Body of pancreas (tissue), 4 donors: ENCODE data around the gene POLR1A. TPM values are rescaled to one million over a fixed set of nuclear protein-coding genes. Genes with fewer than 3 reads are reported as not detected.
A peak's percentile ranks its signal among the peaks of the same experiment; 100 is the strongest.

Experiments
- ATAC-seq: fragments of 150-250 bp; one replicate; pipeline ENCODE4 v1.9.1; 2016
- DNase-seq, 4 donors: peaks; one replicate each; pipeline ENCODE4 v3.0.0-alpha.2; 2019
- H3K27ac ChIP-seq, 4 donors: fragments of 200-600 bp; sonication (generic); 1 replicate in 3 of 4; 2 replicates in 1 of 4; pipeline versions ENCODE4 v1.5.1 to v1.6.1; 2016 to 2019; ENCODE audit warnings: mild to moderate bottlenecking in 1 of 4, mixed read lengths in 1 of 4, moderate library complexity in 1 of 4
- H3K27me3 ChIP-seq, 2 donors: fragments of 200-600 bp; sonication (generic); one replicate each; pipeline ENCODE4 v1.6.0; 2016; ENCODE audit warnings: mild to moderate bottlenecking in 1 of 2
- H3K36me3 ChIP-seq, 2 donors: fragments of 200-600 bp; sonication (generic); replicated peaks in 1 of 2; 2 replicates each; pipeline ENCODE4 v1.5.1; 2016; ENCODE audit warnings: low read depth in 2 of 2; ENCODE audit not compliant: insufficient read depth in 1 of 2
- H3K4me1 ChIP-seq: fragments of 200-600 bp; sonication (generic); one replicate; pipeline ENCODE4 v1.6.0; 2016
- H3K4me3 ChIP-seq, 2 donors: fragments of 200-600 bp; sonication (generic); 1 replicate in 1 of 2; 2 replicates in 1 of 2; pipeline ENCODE4 v1.5.1; 2016 to 2019
- H3K9me3 ChIP-seq, 3 donors: fragments of 200-600 bp; sonication (generic); 1 replicate in 2 of 3; 2 replicates in 1 of 3; pipeline ENCODE4 v1.5.1; 2016
- CTCF ChIP-seq, 7 experiments: fragments of 450-650 bp in 4 of 7; fragments of 200-600 bp in 3 of 7; sonication (generic) in 3 of 7; IDR thresholded peaks; one replicate each; pipeline ENCODE4 v1.5.1; 2016 to 2019; ENCODE audit warnings: antibody characterized with exemption in 7 of 7
- POLR2A ChIP-seq, 3 donors: fragments of 450-650 bp; IDR thresholded peaks; one replicate each; pipeline ENCODE4 v1.6.1; 2016; ENCODE audit warnings: antibody characterized with exemption in 3 of 3, mild to moderate bottlenecking in 2 of 3
- WGBS, 2 donors: methylation state at CpG; one replicate each; pipeline ENCODE4 v1.1.5; 2017; 5-methylcytosine and 5-hydroxymethylcytosine counted together
- intact Hi-C: fragments of 100-400 bp; cut with DNase I; formaldehyde crosslinking; loops from one replicate; pipeline ENCODE4 v1.15.1; 2023
- total RNA-seq, 2 donors: library from RNA; depleted of rRNA; stranded (reverse); fragments of >200 nt; gene quantifications; one replicate each; pipeline ENCODE4 v1.1.0, GENCODE V29; 2016

Gene POLR1A
- total RNA-seq, 2 donors from 2014 or later: 18.7 to 36.6 TPM

GRCh38 chr2:86038291-86039081 lies 67.2 kb downstream of the POLR1A start:
- Histone ChIP-seq H3K27me3 (no peaks in the 10 kb centered on the region), H3K27ac (peak overlapping the region; percentile 30 to 94 (median 91)), H3K9me3 (no peaks in the 10 kb centered on the region), H3K4me1 (peaks cover 38% of the 10 kb centered on the region), H3K36me3 (peaks cover 0 to 3% of the 10 kb centered on the region in 2 donors), H3K4me3 (no peak overlapping the region)
- ATAC-seq (no peak), DNase-seq (peak in 1 of 4 donors; percentile 52)
- TF ChIP-seq POLR2A (IDR thresholded peaks at IDR 0.05) (no peak), CTCF (IDR thresholded peaks at IDR 0.05) (no peak)
- WGBS, 2 donors: 66 to 70% methylated on average over 12 of the region's 12 CpGs
- intact Hi-C loops: no loop called here

- no peak for ATAC-seq
- no peak for TF ChIP-seq POLR2A (IDR thresholded peaks at IDR 0.05)
- no peak for TF ChIP-seq CTCF (IDR thresholded peaks at IDR 0.05)
These were observed 67.9 kb downstream of the POLR1A start for GRCh38 chr2:86037795-86038192.

GRCh38 chr2:86037141-86037794 lies 68.4 kb downstream of the POLR1A start:
- no peak overlapping the region for H3K4me3 ChIP-seq
- H3K9me3 ChIP-seq: no peaks in the 10 kb centered on the region
- peaks cover 38% of the 10 kb centered on the region for H3K4me1 ChIP-seq
- H3K27me3 ChIP-seq: no peaks in the 10 kb centered on the region
- H3K36me3 ChIP-seq: peaks cover 0 to 2% of the 10 kb centered on the region in 2 donors
- peak overlapping the region; percentile 79 to 94 (median 91) for H3K27ac ChIP-seq
- TF ChIP-seq CTCF (IDR thresholded peaks at IDR 0.05) (no peak), POLR2A (IDR thresholded peaks at IDR 0.05) (no peak)
- intact Hi-C loops: no loop called here
- ATAC-seq: peak; percentile 10
- WGBS, 2 donors: 34 to 40% methylated on average over 4 to 12 of the region's 12 CpGs
- peak; percentile 40 to 67 (median 60) for DNase-seq

More at GRCh38 chr2:86037795-86038192, 67.9 kb downstream of the POLR1A start:
- H3K27me3 ChIP-seq: no peaks in the 10 kb centered on the region
- H3K36me3 ChIP-seq: peaks cover 0 to 3% of the 10 kb centered on the region in 2 donors
- no peak overlapping the region for H3K4me3 ChIP-seq
- H3K4me1 ChIP-seq: peaks cover 38% of the 10 kb centered on the region
- DNase-seq: no peak
- 73 to 78% methylated on average over 7 of the region's 7 CpGs for WGBS, 2 donors
- H3K9me3 ChIP-seq: no peaks in the 10 kb centered on the region
- intact Hi-C loops: no loop called here
- peak overlapping the region; percentile 30 to 94 (median 91) for H3K27ac ChIP-seq

- Histone ChIP-seq H3K36me3 (no peaks in the 10 kb centered on the region), H3K4me3 (no peak overlapping the region), H3K4me1 (peaks cover 38% of the 10 kb centered on the region), H3K27ac (peak overlapping the region; percentile 79 to 94 (median 91)), H3K9me3 (no peaks in the 10 kb centered on the region), H3K27me3 (no peaks in the 10 kb centered on the region)
- WGBS, 2 donors: 34 to 36% methylated on average over 7 of the region's 7 CpGs
- peak; percentile 18 for ATAC-seq
- DNase-seq: peak in 2 of 4 donors; percentile 46 to 68
- TF ChIP-seq CTCF (IDR thresholded peaks at IDR 0.05): no peak
- no peak for TF ChIP-seq POLR2A (IDR thresholded peaks at IDR 0.05)
- intact Hi-C loops: no loop called here
These were observed 69.0 kb downstream of the POLR1A start for GRCh38 chr2:86036669-86037138.
